IPS-18c (cell line): Measurements from ENCODE around the gene C22orf23.

ENCODE experiments used
- H3K4me3 ChIP-seq: 2 replicates; pipeline ENCODE4 v1.7.0; 2013; ENCODE audit warnings: low read depth, mild to moderate bottlenecking, low read length, moderate library complexity; ENCODE audit not compliant: insufficient read depth
- H3K9me3 ChIP-seq: one replicate; pipeline ENCODE4 v1.6.1; 2013; ENCODE audit warnings: mild to moderate bottlenecking, low read length, moderate library complexity; ENCODE audit not compliant: control insufficient read depth, insufficient read depth

The C22orf23 gene

DNA sequence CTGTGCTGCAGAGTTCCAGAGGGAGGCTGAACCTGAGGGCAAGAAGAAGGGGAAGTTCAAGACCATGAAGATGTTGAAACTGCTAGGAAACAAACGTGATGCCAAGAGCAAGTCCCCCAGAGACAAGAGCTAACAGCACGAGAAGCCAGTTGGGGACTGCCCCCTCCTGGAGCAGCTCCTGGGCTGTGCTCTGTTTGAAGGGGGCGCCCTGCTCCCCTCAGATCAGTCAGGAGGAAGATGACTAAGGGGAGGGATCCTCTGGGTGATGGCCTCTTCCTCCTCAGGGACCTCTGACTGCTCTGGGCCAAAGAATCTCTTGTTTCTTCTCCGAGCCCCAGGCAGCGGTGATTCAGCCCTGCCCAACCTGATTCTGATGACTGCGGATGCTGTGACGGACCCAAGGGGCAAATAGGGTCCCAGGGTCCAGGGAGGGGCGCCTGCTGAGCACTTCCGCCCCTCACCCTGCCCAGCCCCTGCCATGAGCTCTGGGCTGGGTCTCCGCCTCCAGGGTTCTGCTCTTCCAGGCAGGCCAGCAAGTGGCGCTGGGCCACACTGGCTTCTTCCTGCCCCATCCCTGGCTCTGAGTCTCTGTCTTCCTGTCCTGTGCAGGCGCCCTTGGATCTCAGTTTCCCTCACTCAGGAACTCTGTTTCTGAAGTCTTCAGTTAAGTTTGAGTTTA, 12.6 kb downstream of the C22orf23 start:
- H3K9me3 ChIP-seq = no peaks in the 10 kb centered on the region
- H3K4me3 ChIP-seq = no peak overlapping the region

DNA sequence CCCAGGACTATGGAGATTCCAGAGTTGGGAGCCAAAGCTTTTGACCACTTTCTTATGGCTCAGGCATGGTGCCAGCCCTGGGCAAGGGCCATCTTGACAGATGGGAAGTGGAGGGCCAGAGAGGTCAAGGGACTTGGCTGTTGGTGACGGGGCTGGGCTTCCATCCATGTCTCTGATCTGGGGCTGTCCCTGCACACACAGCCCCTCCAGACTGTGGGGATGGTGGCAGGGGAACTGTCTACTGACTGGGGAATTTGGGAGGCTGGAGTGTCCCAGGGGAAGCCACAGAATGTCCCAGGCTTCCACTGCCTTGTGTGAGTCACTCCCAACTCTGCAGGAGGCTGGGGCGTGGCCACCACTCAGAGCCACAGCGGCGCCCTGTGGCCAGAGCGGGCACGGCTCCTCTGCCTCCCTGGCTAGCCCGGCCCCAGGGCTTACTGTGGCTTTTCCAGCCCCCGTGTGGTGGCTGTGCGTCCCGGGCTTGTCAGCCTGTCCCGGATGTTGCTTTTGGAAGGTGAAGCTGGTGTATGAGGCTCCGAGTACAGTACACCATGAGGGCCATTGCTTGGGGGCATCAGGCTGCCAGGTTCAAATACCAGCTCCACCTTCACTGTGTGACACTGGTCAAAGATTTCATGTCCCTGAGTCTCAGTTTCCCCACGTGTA, 19.6 kb downstream of the C22orf23 start:
- Histone ChIP-seq H3K4me3 (no peak overlapping the region), H3K9me3 (no peaks in the 10 kb centered on the region)

DNA sequence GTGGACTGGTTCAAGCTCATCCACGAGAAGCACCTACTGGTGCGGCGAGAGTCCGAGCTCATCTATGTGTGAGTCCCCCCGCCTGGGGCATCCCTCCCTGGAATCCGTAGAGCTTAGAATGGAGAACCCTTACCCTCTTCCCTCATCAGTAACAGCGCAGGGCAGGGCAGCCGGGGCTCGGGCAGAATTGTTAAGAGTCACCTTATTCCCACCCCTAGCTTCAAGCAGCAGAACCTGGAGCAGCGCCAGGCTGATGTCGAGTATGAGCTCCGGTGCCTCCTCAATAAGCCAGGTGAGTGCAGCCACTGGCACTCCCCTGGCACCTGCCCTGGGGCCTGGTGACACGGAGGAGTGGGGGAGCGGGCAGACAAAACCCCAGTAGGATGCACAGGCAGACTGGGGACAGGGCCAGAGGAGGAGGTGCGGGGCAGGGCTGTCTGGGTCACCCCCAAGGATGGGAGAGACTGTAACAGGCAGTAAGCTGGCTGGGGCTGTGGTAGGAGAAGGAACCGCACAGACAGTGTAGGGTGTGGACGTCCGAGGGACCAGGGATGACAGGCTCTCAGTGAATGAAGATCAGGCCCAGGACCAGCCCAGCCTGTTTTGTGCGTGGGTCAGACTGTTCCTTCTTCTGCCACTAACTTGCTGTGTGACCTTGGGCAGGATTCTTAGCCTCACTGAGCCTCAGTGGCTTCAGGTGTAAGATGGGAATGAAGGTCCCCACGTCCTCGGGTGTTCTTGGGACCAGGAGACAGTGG, 20.4 kb downstream of the C22orf23 start:
- Histone ChIP-seq H3K4me3 (no peak overlapping the region), H3K9me3 (no peaks in the 10 kb centered on the region)

DNA sequence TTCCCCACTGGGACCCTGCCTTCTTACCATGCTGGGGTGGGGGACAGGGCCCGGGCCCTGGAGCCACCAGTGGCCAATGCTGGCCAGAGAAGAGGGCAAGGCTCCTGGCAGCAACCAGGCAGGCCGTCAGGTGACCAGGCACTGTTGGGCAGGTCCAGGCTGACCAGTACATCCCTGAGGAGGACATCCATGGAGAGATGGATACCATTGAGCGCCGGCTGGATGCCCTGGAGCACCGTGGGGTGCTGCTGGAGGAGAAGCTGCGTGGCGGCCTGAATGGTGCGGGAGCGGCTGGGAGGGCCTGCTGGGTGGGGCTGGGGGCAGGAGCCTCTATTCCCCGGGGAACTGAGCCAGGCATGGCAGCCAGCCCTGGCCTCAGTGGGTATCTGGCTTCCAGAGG, 21.0 kb downstream of the C22orf23 start:
- no peak overlapping the region for H3K4me3 ChIP-seq
- no peaks in the 10 kb centered on the region for H3K9me3 ChIP-seq

DNA sequence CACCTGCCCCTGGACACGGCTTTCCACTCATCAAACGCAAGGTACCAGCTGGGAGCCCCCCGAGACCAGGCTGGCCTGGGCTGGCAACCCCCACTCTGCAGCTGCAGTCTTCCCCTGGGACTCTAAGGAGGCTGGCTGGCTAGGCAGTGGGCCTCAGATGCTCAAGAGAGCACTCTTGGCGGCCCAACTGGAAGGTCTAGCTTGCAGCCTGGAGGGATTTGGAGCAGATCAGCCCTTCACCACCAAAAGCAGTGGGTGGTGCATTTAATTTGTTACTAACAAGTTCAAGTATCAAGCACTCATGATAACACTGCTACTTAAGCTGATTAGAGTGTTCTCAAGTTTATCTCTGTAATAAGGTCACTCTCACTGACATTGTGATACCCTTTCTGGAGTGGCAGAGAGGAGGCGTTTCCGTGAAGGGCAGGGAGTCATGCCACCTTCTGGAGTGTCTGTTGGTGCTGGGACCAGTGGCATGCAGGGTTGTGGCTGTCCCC, 21.5 kb downstream of the C22orf23 start:
- no peak overlapping the region for H3K4me3 ChIP-seq
- no peaks in the 10 kb centered on the region for H3K9me3 ChIP-seq

DNA sequence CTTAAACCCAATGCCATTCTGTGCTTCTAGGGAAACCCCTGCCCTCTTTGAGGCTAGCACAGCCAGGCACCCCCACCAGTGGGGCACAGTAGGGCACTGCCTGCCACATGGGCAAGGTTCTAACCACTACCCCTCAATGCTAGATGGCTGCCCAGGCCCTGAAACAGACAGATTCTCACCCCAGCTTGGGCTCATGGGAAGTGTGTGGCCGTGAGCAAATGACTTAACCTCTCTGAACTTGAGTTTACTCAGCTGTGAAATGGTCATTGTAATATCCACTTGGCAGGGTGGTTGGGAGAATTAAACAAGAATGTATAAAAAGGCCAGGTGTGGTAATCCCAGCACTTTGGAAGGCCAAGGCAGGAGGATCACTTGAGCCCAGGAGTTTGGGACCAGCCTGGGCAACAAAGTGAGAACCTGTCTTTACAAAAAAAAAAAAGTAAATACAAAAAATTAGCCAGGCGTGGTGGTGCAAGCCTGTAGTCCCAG, 22.4 kb downstream of the C22orf23 start:
- Histone ChIP-seq H3K4me3 (no peak overlapping the region), H3K9me3 (no peaks in the 10 kb centered on the region)

DNA sequence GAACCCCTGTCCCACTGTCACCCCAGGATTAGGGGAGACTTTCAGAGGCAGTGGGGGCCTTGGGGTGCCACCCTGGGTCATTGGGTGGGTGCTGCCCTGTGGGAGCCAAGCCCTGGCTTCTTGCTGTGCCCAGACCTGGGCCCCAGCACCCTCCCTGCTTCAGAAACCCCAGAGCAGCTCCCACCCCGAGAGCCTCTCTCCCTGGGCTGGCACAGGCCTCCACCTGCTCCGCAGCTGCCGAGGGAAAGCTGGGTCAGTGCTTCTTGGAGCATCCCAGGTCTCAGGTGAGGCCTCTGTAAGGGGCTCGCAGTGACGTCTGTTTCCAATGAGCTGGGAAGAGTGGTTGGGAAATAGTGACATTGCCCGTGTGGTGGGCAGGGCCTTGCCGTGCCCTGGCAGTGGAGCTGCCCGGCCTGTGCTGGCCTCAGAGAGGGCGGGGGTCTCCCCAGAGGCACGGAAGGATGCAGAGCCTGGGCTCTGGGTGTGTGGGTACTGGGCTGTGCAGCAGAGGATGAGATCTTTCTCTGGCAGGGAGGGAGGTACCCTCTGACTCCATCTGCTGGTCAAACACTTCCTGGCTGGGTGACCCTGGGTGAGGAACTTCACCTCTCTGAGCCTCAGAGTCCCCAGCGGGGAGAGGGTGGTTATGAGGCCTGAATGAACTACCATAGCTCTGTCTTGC, 23.0 kb downstream of the C22orf23 start:
- H3K9me3 ChIP-seq = no peaks in the 10 kb centered on the region
- H3K4me3 ChIP-seq = no peak overlapping the region

DNA sequence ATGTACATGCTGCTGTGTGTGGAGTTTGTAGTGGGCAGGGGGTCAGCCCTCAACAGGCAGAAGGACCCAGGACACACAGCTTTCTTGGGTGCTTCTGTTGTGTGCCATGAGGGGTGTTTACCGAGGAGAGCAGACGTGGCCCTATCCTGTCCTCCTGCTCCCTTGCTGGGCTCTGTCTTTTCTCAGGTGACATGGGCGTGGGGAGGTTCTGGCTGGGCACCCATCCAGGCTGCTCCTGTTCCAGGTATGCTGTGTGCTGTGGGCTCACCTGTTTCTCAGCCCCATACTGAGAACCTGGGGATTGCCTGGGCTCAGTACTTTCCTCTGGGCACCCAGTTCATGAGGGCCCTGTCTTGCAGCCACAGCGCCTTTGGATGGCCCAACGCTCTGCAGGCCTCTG, 24.0 kb downstream of the C22orf23 start:
- no peak overlapping the region for H3K4me3 ChIP-seq
- H3K9me3 ChIP-seq = no peaks in the 10 kb centered on the region

DNA sequence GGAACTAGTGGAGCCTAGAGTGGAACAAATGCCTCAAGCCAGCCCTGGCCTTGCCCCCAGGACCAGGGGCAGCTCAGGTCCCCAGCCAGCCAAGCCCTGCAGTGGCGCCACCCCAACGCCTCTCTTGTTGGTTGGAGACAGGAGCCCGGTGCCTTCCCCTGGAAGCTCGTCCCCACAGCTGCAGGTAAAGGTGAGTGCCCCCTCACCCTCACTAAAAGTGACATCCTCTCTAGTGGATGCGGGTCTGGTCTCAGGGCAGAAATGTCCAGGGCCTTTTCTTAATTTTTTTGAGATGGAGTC, 25.8 kb downstream of the C22orf23 start:
- Histone ChIP-seq H3K9me3 (no peaks in the 10 kb centered on the region), H3K4me3 (no peak overlapping the region)

DNA sequence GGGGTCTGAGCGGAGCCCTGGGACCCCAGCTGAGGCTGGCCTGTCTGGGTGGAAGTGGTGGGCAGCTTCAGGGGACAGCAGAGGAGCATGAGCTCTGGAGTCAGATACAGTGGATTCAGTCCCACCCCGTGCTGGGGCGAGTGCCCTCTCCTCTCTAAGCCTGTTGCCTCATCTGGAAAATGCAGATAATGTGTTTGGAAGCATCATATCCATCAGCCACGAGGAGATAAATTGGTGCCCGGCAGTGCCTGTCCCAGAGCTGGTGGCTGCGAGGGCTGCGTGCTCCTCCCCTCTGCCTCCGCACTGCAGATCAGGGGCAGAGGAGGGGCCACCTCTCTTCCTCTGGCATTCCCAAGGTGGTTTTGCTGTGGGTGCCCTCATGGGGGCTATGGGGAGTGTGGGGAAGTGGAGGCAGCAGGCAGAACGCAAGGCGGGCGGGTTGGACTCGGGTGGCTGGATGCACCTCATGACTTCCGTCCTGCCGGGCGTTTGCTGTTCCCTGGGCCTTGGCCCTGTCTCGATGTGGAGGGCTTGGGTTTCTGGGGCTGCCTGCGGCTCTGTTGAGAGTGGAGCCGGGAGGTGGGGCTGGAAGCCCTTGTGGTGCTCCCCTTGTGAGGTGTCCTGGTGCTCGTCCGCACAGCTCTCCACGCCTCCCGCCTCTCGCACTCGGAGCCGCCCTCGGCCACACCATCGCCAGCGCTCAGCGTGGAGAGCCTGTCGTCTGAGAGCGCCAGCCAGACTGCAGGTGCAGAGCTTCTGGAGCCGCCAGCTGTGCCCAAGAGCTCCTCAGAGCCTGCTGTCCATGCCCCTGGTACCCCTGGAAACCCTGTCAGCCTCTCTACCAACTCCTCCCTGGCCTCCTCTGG, 26.4 kb downstream of the C22orf23 start:
- H3K9me3 ChIP-seq = no peaks in the 10 kb centered on the region

DNA sequence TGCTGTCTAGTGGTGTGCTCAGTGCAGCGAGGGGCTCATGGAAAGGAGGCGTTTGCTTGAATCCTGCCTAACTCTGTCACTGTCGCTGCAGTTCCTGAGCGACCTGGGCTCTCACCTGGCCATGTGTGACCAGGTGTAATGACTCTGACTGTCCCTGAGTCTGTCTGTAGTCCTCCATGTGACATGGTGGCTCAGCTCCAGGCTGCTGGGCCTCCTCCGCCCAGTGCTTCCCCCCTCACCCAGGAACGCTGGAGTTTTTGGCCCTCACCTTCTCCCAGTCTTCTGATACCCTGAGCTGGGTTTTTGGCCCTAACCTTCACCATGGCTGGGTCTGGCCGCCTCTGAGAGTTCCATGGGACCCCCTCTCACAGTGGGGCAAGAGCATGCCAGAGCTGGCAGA, 27.0 kb downstream of the C22orf23 start:
- H3K4me3 ChIP-seq = no peak overlapping the region

More for the DNA sequence above, 26.4 kb downstream of the C22orf23 start:
- H3K4me3 ChIP-seq = no peak overlapping the region

DNA sequence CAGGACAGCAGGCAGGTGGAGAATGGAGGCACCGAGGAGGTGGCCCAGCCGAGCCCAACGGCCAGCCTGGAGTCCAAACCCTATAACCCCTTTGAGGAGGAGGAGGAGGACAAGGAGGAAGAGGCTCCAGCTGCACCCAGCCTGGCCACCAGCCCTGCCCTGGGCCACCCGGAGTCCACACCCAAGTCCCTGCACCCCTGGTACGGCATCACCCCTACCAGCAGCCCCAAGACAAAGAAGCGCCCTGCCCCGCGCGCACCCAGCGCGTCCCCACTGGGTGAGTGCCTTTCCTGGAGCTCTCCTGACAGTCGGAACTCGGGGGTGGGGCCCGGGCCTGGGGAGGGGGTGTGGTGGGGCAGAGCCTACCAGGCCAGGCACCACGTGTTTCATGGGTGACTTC, 27.6 kb downstream of the C22orf23 start:
- no peak overlapping the region for H3K4me3 ChIP-seq

More for the DNA sequence above, 27.0 kb downstream of the C22orf23 start:
- no peaks in the 10 kb centered on the region for H3K9me3 ChIP-seq

DNA sequence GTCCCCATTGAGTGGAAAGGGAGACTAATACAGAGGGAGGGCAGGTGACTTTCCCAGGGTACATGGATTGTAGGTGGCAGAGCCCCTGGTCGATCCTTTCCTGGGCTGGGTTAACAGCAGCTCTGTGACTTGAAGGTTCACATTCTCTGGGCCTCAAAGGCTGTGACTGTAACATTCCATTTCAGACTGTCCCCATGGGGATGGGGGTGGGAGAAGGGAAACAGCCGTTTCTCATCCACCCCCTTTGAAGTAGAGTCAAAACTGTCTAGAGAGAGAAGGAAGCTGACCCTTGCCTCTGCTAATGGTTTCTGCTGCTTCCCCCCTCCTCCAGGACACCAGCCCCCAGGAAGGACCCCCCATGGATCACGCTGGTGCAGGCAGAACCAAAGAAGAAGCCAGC, 28.1 kb downstream of the C22orf23 start:
- no peak overlapping the region for H3K4me3 ChIP-seq
- H3K9me3 ChIP-seq = no peaks in the 10 kb centered on the region

More for the DNA sequence above, 27.6 kb downstream of the C22orf23 start:
- H3K9me3 ChIP-seq = no peaks in the 10 kb centered on the region

DNA sequence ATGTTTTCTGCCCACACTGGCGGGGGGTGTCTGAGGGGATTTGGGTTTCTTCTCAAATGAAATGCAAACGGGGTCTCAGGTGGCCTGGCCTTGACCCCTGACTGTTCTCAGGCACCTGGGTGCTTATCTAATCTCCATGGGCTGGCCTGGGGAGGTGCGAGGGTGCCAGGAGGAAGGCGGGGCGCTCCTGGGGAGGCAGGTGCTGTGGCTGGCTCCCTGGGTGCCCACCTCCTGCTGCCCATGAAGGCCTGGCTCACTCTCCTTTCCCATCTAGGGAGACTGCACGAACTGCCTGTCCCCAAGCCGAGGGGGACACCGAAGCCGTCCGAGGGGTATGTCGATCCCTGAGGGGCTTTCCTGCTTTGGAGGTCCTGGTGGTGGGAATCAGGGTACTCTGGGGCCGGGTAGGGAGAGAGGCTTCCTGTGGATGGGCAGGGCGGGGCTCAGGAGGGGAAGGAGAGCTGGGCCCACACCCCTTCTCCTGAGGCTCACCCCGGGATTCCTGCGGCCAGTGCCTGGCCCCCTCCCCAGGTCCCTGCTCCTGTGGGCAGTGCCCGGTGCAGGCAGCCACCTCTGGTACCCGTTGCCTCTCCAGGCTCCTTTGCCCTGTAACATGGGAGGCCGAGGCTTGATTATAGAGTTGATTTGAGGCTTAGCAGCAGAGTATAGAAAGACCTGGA, 28.9 kb downstream of the C22orf23 start:
- Histone ChIP-seq H3K9me3 (no peaks in the 10 kb centered on the region), H3K4me3 (no peak overlapping the region)

DNA sequence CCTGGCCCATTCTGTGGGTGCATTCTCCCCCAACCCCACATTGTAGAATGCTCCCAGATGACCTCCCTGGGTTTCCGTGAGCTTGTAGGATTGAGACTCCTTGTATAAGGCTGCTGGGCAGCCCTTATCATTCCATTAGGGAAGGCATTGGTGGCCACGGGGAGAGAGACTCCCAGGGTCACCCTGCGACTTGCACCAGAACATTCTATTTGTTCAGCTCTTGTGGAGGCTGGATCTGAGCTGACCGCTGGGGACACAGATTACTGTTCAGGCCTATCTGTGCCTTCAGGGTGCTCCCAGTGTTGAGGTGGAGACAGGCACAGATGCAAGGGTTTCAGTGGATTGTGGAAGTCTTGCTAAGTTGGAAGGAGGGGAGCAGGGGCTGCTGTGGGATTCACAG, 29.5 kb downstream of the C22orf23 start:
- Histone ChIP-seq H3K4me3 (no peak overlapping the region), H3K9me3 (no peaks in the 10 kb centered on the region)

DNA sequence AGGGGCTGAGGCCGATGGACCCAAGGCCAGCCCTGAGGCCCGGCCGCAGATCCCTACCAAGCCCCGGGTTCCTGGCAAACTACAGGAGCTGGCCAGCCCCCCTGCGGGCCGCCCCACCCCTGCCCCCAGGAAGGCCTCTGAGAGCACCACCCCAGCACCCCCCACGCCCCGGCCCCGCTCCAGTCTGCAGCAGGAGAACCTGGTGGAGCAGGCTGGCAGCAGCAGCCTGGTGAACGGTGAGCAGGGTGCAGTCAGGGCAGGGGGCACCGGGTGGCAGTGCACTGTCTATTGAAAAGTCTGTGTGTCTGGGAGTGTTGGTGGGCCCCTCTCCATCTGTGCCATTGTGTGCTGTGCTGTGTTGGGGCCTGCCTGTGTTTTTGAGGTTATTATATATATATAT, 31.2 kb downstream of the C22orf23 start:
- H3K9me3 ChIP-seq = no peaks in the 10 kb centered on the region
- no peak overlapping the region for H3K4me3 ChIP-seq
